HEK293T (cell line): ENCODE results near the gene LGALS9.

Experiments used
- BHLHE40 ChIP-seq: fragments of 450-650 bp; IDR thresholded peaks from 2 replicates; pipeline ENCODE4 v1.6.1; 2016; ENCODE audit warnings: mild to moderate bottlenecking, moderate library complexity, borderline replicate concordance
- FOXA1 ChIP-seq: fragments of 450-650 bp; IDR thresholded peaks from 2 replicates; pipeline ENCODE4 v1.6.1; 2016; ENCODE audit warnings: mild to moderate bottlenecking
- FOXM1 ChIP-seq: fragments of 450-650 bp; IDR thresholded peaks from 2 replicates; pipeline ENCODE4 v1.6.1; 2017; ENCODE audit warnings: mild to moderate bottlenecking, borderline replicate concordance
- HDGF ChIP-seq: fragments of 450-650 bp; IDR thresholded peaks from 2 replicates; pipeline ENCODE4 v1.6.1; 2017; ENCODE audit warnings: antibody characterized with exemption, borderline replicate concordance
- NFRKB ChIP-seq: fragments of 450-650 bp; IDR thresholded peaks from 2 replicates; pipeline ENCODE4 v1.6.1; 2016; ENCODE audit warnings: mild to moderate bottlenecking, moderate library complexity
- SUZ12 ChIP-seq: fragments of 450-650 bp; IDR thresholded peaks from 2 replicates; pipeline ENCODE4 v1.6.1; 2016; ENCODE audit warnings: mild to moderate bottlenecking

DNA sequence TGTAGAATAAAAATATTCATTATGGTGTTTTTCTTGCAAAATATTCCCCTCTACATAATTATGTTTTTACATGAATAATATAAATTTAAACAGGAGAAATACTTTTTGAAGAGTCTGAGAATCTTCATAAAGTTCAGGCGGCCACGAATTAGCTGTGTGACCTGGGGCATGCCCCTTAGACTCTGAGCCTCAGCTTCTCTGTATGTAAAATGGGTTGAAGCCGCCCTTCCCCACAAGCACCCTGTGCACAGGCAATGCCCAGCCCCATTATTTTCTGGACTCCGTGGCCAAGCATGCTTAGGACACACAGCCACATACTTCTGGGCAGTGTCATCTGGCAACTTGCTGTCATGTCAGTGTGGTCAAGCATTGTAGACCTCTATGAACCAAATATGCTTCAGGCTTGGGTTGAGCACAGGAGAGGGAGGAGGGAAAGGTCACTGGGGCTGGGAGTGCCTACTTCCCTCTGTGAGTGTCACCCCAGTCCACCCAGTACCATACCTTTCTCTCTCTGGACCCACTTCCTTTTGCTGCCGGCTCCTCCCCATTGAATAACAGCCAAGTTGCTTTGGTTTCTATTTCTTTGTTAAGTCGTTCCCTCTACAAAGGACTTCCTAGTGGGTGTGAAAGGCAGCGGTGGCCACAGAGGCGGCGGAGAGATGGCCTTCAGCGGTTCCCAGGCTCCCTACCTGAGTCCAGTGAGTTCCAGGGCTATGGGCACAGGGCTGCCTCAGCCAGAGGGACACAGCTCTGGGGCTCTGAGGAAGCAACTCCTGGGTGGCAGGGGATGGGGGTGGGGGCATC lies at the start of gene LGALS9:
- TF ChIP-seq FOXM1 = no peak
- no peak for TF ChIP-seq SUZ12
- TF ChIP-seq HDGF = no peak
- TF ChIP-seq NFRKB = no peak
- no peak for TF ChIP-seq FOXA1
- no peak for TF ChIP-seq BHLHE40
